HCT116 (cell line): ENCODE data around the gene KIF13A. TPM values are rescaled to one million over a fixed set of nuclear protein-coding genes. Genes with fewer than 3 reads are reported as not detected.

ENCODE experiments used
- ATAC-seq: fragments of 200-7000 bp; cut with Tn5 transposase; 2 replicates; pipeline ENCODE4 v1.9.1; 2020; ENCODE audit warnings: mild to moderate bottlenecking, moderate library complexity
- BruUV-seq: library from RNA; stranded (reverse); fragments of 400-500 nt; replicated peaks from 2 replicates; lab custom pipeline; 2021; lab: Mats Ljungman, UMichigan
- CTCF ChIA-PET: fragments of 300-600 bp; sonication (Branson Sonifier 250); formaldehyde crosslinking; loops from one replicate; lab custom pipeline; 2021; ENCODE audit warnings: antibody characterized with exemption; lab: Charles Lee
- POLR2A ChIA-PET: fragments of 300-600, 350-600 bp; sonication (Branson Sonifier 250); formaldehyde crosslinking; loops from one replicate; lab custom pipeline; 2021; ENCODE audit warnings: antibody characterized with exemption; lab: Charles Lee
- RAD21 ChIA-PET, 2 experiments: fragments of 300-600 bp; sonication (Branson Sonifier 250); formaldehyde crosslinking; loops; one replicate each; lab custom pipeline; 2023; ENCODE audit warnings: low total read pairs in 2 of 2; ENCODE audit not compliant: uncharacterized antibody in 2 of 2, unreplicated experiment in 2 of 2, low non-redundant PET in 1 of 2; lab: Charles Lee
- DNase-seq: peaks from one replicate; pipeline ENCODE4 v3.0.0-alpha.2; 2010; ENCODE audit warnings: low read depth, low spot score
- H2AFZ ChIP-seq: fragments of 200-600 bp; shearing (Covaris generic), sonication (generic); 2 replicates; pipeline ENCODE4 v1.6.1; 2017; ENCODE audit warnings: low read depth, mixed run types, mixed read lengths, antibody characterized with exemption, low read length; ENCODE audit not compliant: poor library complexity, severe bottlenecking
- H3K27ac ChIP-seq: 2 replicates; pipeline ENCODE4 v1.5.1; 2012; ENCODE audit warnings: low read depth, low read length
- H3K27me3 ChIP-seq: fragments of 200-600 bp; sonication (generic); 2 replicates; pipeline ENCODE4 v1.6.1; 2016; ENCODE audit warnings: mixed run types, low read length, mixed read lengths; ENCODE audit not compliant: insufficient read depth
- H3K36me3 ChIP-seq, 2 experiments: fragments of 200-500 bp in 1 of 2; fragments of 200-600 bp in 1 of 2; sonication (Bioruptor generic) in 1 of 2; sonication (generic) in 1 of 2; 2 replicates each; pipeline versions ENCODE4 v1.5.1 to v1.6.1; 2014 to 2016; ENCODE audit warnings: low read length in 2 of 2, inconsistent platforms in 1 of 2, mixed read lengths in 1 of 2, mixed run types in 1 of 2; ENCODE audit not compliant: insufficient read depth in 2 of 2, control insufficient read depth in 1 of 2
- H3K4me1 ChIP-seq, 2 experiments: fragments of 200-600 bp in 1 of 2; sonication (generic) in 1 of 2; 2 replicates each; pipeline versions ENCODE4 v1.5.1 to v1.6.1; 2012 to 2017; ENCODE audit warnings: low read length in 2 of 2, inconsistent platforms in 1 of 2, mild to moderate bottlenecking in 1 of 2, mixed read lengths in 1 of 2, mixed run types in 1 of 2, moderate library complexity in 1 of 2; ENCODE audit not compliant: insufficient read depth in 2 of 2, control insufficient read depth in 1 of 2
- H3K4me2 ChIP-seq: fragments of 200-600 bp; sonication (generic); 2 replicates; pipeline ENCODE4 v1.6.1; 2017; ENCODE audit warnings: mixed run types, low read length, mixed read lengths
- H3K4me3 ChIP-seq, 2 experiments: fragments of 200-600 bp in 1 of 2; sonication (generic) in 1 of 2; replicated peaks in 1 of 2; 2 replicates each; pipeline ENCODE4 v1.5.1; 2011 to 2016; ENCODE audit warnings: low read length in 2 of 2, control low read depth in 1 of 2, low read depth in 1 of 2, mild to moderate bottlenecking in 1 of 2, mixed read lengths in 1 of 2, mixed run types in 1 of 2
- H3K79me2 ChIP-seq: fragments of 200-600 bp; sonication (generic); 2 replicates; pipeline ENCODE4 v1.6.1; 2017; ENCODE audit warnings: mild to moderate bottlenecking, mixed run types, low read length, moderate library complexity, mixed read lengths; ENCODE audit not compliant: insufficient read depth
- H3K9ac ChIP-seq: fragments of 200-600 bp; sonication (generic); 2 replicates; pipeline ENCODE4 v1.6.1; 2016; ENCODE audit warnings: low read length, mixed read lengths
- H3K9me2 ChIP-seq: fragments of 200-600 bp; sonication (generic), shearing (Covaris generic); 2 replicates; pipeline ENCODE4 v1.6.1; 2017; ENCODE audit warnings: mixed run types, mild to moderate bottlenecking, moderate library complexity; ENCODE audit not compliant: insufficient read depth
- H3K9me3 ChIP-seq, 2 experiments: fragments of 200-500 bp in 1 of 2; fragments of 200-600 bp in 1 of 2; sonication (Bioruptor generic) in 1 of 2; sonication (generic) in 1 of 2; 2 replicates each; pipeline ENCODE4 v1.6.1; 2014 to 2017; ENCODE audit warnings: low read length in 2 of 2, mixed read lengths in 2 of 2, inconsistent platforms in 1 of 2, low read depth in 1 of 2, mild to moderate bottlenecking in 1 of 2, mixed run types in 1 of 2, moderate library complexity in 1 of 2; ENCODE audit not compliant: control insufficient read depth in 1 of 2, insufficient read depth in 1 of 2
- H4K20me1 ChIP-seq: fragments of 200-600 bp; sonication (generic), shearing (Covaris generic); 2 replicates; pipeline ENCODE4 v1.6.1; 2017; ENCODE audit warnings: mixed run types, mild to moderate bottlenecking, moderate library complexity; ENCODE audit not compliant: insufficient read depth
- CEBPB ChIP-seq: IDR thresholded peaks from 2 replicates; pipeline ENCODE4 v1.6.1; 2012; ENCODE audit warnings: low read depth
- CTCF ChIP-seq, 3 experiments: fragments of 200-600 bp in 1 of 3; sonication (generic) in 1 of 3; IDR thresholded peaks in 2 of 3; conservative IDR thresholded peaks in 1 of 3; 2 replicates each; pipeline ENCODE4 v1.5.1; 2012 to 2017; ENCODE audit warnings: low read depth in 2 of 3, low read length in 2 of 3, antibody characterized with exemption in 1 of 3, borderline replicate concordance in 1 of 3, control low read depth in 1 of 3, mild to moderate bottlenecking in 1 of 3, mixed read lengths in 1 of 3, mixed run types in 1 of 3, moderate library complexity in 1 of 3; ENCODE audit not compliant: insufficient read depth in 1 of 3
- ELF1 ChIP-seq: IDR thresholded peaks from 2 replicates; pipeline ENCODE4 v1.6.1; 2012; ENCODE audit warnings: low read depth, borderline replicate concordance
- EZH2 ChIP-seq: fragments of 200-600 bp; sonication (generic); IDR thresholded peaks from 2 replicates; pipeline ENCODE4 v1.6.1; 2017; ENCODE audit warnings: antibody characterized with exemption, mixed run types
- JUND ChIP-seq: IDR thresholded peaks from 2 replicates; pipeline ENCODE4 v1.6.1; 2012
- MAX ChIP-seq: IDR thresholded peaks from 2 replicates; pipeline ENCODE4 v1.6.1; 2012
- POLR2A ChIP-seq: IDR thresholded peaks from 2 replicates; pipeline ENCODE4 v1.7.0; 2011; ENCODE audit warnings: borderline replicate concordance; ENCODE audit not compliant: insufficient read depth, insufficient read length; ENCODE audit errors: extremely low read depth
- REST ChIP-seq: IDR thresholded peaks from 2 replicates; pipeline ENCODE4 v1.6.1; 2012; ENCODE audit warnings: low read depth
- SIN3A ChIP-seq: IDR thresholded peaks from 2 replicates; pipeline ENCODE4 v1.6.1; 2012; ENCODE audit warnings: low read depth
- SP1 ChIP-seq: IDR thresholded peaks from 2 replicates; pipeline ENCODE4 v1.6.1; 2012; ENCODE audit warnings: low read depth
- SRF ChIP-seq: IDR thresholded peaks from 2 replicates; pipeline ENCODE4 v1.6.1; 2012; ENCODE audit warnings: low read depth
- TCF7L2 ChIP-seq: IDR thresholded peaks from 2 replicates; pipeline ENCODE4 v1.7.0; 2011; ENCODE audit warnings: borderline replicate concordance, inconsistent platforms; ENCODE audit not compliant: insufficient read depth, insufficient read length; ENCODE audit errors: extremely low read depth
- YY1 ChIP-seq: IDR thresholded peaks from 2 replicates; pipeline ENCODE4 v1.6.1; 2011; ENCODE audit warnings: low read length, low read depth, moderate library complexity, mild to moderate bottlenecking; ENCODE audit not compliant: insufficient replicate concordance; ENCODE audit errors: extremely low read depth
- ZFX ChIP-seq: fragments of 450-650 bp; IDR thresholded peaks from 2 replicates; pipeline ENCODE4 v1.6.1; 2017
- ZNF274 ChIP-seq: fragments of 200-500 bp; sonication (Bioruptor generic); IDR thresholded peaks from 2 replicates; pipeline ENCODE4 v1.6.1; 2014; ENCODE audit warnings: mild to moderate bottlenecking, low read depth, low read length, inconsistent platforms
- intact Hi-C: fragments of 100-400 bp; cut with micrococcal nuclease; formaldehyde crosslinking; loops from 2 replicates; pipeline ENCODE4 v1.10.0; 2022
- total RNA-seq: library from RNA; stranded (reverse); gene quantifications from one replicate; pipeline ENCODE4 v1.2.1, GENCODE V29; 2021; ENCODE audit not compliant: unreplicated experiment

KIF13A gene
- total RNA-seq, 1 experiment from 2014 or later = 23.1 TPM

- no peak for DNase-seq
- Histone ChIP-seq H3K4me1 (no peaks in the 10 kb centered on the region; a peak in 1 of 4 replicates), H4K20me1 (no peaks in the 10 kb centered on the region), H3K4me3 (no peak overlapping the region), H3K79me2 (no peaks in the 10 kb centered on the region), H2AFZ (no peak overlapping the region), H3K9me2 (no peaks in the 10 kb centered on the region), H3K27me3 (no peaks in the 10 kb centered on the region), H3K36me3 (peaks cover 0 to 5% of the 10 kb centered on the region in 2 experiments; a peak in 1 of 4 replicates), H3K4me2 (no peak overlapping the region), H3K27ac (no peak overlapping the region), H3K9me3 (no peaks in the 10 kb centered on the region), H3K9ac (no peak overlapping the region)
- CTCF ChIA-PET = no interaction called here
- BruUV-seq = no TSS peak
- POLR2A ChIA-PET = no interaction called here
- TF ChIP-seq JUND (peak; percentile 18; the same call in 1 of the 2 replicates), POLR2A (no peak)
- no peak for ATAC-seq
- intact Hi-C loops = no loop called here
- RAD21 ChIA-PET = no interaction called here
These were observed 156.3 kb downstream of the KIF13A start for GRCh38 chr6:17831135-17831534.

- no peaks in the 10 kb centered on the region for H3K27me3 ChIP-seq
- no peak overlapping the region for H3K9ac ChIP-seq
- DNase-seq (no peak), ATAC-seq (no peak)
- no peaks in the 10 kb centered on the region for H3K79me2 ChIP-seq
- no peaks in the 10 kb centered on the region; a peak in 1 of 4 replicates for H3K4me1 ChIP-seq
- no peaks in the 10 kb centered on the region for H3K9me3 ChIP-seq
- H3K9me2 ChIP-seq = no peaks in the 10 kb centered on the region
- CTCF ChIA-PET = no interaction called here
- intact Hi-C loops = loop anchor here (10.0 kb wide), 1 partner anchor 475 kb away; no protein-coding TSS in a partner anchor
- H2AFZ ChIP-seq = no peak overlapping the region
- POLR2A ChIA-PET = no interaction called here
- no peak overlapping the region for H3K4me3 ChIP-seq
- RAD21 ChIA-PET = no interaction called here
- H3K36me3 ChIP-seq = peaks cover 0 to 10% of the 10 kb centered on the region in 2 experiments; a peak in 2 of 4 replicates
- no peaks in the 10 kb centered on the region for H4K20me1 ChIP-seq
- BruUV-seq = no TSS peak
- H3K4me2 ChIP-seq = no peak overlapping the region
- H3K27ac ChIP-seq = no peak overlapping the region
- TF ChIP-seq SP1 (no peak), ZFX (no peak), REST (no peak), YY1 (no peak), CEBPB (no peak), TCF7L2 (no peak), SIN3A (no peak), ELF1 (no peak), JUND (no peak), EZH2 (no peak), SRF (no peak), ZNF274 (no peak), POLR2A (no peak), MAX (no peak), CTCF (IDR thresholded peaks at IDR 0.05 in 2 of 3, conservative IDR thresholded peaks at IDR 0.05 in 1 of 3; ENCODE audit: borderline replicate concordance in 1 of 3, insufficient read depth in 1 of 3, low read depth in 2 of 3, low read length in 2 of 3) (no peak)
These were observed 157.5 kb downstream of the KIF13A start for GRCh38 chr6:17829905-17830304.
